GM12865 (cell line): Measurements from ENCODE around the gene FAM222B.

Experiments
- DNase-seq: peaks from one replicate; pipeline ENCODE4 v3.0.0; 2010; ENCODE audit warnings: low read depth
- H3K4me3 ChIP-seq: 2 replicates; pipeline ENCODE4 v1.5.1; 2011; ENCODE audit warnings: mild to moderate bottlenecking, low read depth, low read length, control low read depth
- TF ChIP-seq, protein P1 (sequence below): IDR thresholded peaks from 2 replicates; pipeline ENCODE4 v1.5.1; 2011; ENCODE audit warnings: low read length, control low read depth, low read depth, inconsistent platforms; ENCODE audit not compliant: insufficient read depth; ENCODE audit errors: missing control alignments

The FAM222B gene

DNA sequence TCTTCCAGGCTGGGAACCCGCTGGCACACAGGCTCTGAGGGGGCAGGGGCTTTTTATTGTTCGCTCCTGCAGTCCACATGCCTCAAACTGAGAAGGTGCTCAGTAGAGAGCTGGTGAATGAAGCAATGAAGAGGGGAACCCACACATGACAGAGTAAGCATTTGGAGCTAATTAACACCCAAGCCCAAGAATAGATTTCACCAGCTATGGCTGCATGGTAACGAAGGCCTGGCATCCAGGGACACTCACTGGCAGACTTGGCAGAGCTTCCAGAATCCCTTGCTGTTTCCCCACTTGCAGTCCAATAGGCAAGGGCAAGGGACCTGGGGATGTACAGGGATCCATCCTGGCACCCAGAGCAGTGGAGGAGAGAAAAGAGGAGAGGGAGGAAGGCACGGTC lies 42.8 kb upstream of the FAM222B start:
- TF ChIP-seq, protein P1, sequence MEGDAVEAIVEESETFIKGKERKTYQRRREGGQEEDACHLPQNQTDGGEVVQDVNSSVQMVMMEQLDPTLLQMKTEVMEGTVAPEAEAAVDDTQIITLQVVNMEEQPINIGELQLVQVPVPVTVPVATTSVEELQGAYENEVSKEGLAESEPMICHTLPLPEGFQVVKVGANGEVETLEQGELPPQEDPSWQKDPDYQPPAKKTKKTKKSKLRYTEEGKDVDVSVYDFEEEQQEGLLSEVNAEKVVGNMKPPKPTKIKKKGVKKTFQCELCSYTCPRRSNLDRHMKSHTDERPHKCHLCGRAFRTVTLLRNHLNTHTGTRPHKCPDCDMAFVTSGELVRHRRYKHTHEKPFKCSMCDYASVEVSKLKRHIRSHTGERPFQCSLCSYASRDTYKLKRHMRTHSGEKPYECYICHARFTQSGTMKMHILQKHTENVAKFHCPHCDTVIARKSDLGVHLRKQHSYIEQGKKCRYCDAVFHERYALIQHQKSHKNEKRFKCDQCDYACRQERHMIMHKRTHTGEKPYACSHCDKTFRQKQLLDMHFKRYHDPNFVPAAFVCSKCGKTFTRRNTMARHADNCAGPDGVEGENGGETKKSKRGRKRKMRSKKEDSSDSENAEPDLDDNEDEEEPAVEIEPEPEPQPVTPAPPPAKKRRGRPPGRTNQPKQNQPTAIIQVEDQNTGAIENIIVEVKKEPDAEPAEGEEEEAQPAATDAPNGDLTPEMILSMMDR, result no peak
- H3K4me3 ChIP-seq, result no peak overlapping the region
- no peak for DNase-seq

DNA sequence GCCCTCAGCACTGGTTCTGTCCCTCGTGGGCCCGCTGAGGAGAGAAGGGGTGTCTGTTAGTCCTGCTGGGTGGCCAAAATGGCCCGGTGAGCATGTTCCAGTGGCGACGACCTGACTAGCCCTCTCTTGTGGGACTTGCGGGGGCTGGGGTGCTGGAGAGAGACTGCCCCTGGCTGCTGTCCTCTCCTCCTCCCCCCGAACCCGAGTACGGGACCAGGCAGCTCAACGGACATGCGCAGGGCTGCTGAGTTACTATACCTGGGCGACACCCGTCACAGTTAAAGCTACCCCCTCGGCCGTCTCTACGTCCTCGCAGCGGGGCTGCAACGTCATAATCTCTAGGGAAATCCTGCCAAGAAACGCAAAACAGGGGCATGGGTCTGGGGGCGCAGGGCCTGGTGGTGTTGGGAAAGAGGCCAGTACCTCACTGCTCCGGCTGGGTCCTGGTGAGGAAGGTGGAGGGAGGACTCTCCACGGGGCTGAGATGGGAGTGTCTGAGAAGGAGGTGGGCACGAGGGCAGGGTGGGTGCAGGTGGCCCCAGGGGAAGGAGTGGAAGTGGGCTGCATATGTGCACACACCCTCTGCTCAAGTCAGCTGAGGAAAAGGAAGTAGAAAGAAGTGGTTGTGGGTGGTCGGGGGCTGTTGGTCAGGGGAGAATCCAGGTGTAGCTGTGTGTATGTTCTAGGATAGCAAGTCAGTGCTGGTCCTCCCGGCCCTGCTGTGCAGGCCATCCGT lies 41.5 kb upstream of the FAM222B start:
- no peak overlapping the region for H3K4me3 ChIP-seq
- TF ChIP-seq, protein P1, result no peak
- no peak for DNase-seq

DNA sequence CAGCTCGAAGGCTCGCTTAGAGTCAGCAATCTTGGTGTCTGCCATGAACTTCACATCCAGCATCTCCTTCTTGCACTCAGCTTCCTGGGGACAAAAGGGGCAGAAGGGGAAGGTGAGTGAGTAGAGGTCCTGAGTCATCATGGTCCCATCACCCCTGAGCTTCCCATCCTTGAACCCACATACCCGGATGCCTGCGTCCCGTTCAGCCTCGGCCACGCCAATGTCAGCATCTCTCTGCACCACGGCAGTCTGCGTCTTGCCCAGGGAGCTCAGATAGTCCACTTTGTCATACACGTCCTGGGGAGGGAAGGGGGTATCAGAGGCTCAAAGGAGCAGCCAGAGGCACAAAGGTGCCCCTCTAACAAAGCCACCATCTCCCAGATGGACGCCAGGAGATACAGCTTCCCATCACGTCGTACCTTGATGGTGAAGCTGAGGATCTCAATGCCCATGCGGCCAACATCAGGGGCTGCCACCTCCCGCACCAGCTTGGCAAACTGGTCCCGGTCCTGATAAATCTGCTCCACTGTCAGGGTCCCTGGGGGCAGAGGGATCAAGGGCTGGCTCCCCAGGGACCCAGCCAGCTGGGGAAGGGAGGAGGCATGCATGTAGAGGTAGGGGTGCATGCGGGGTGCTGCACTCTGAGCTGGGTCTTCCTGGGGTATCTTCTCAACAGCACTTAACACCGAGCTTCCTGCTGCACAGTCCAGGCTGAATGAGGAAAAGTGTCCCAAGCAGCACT lies 39.7 kb upstream of the FAM222B start:
- DNase-seq, result no peak
- no peak overlapping the region for H3K4me3 ChIP-seq
- TF ChIP-seq, protein P1, result no peak

DNA sequence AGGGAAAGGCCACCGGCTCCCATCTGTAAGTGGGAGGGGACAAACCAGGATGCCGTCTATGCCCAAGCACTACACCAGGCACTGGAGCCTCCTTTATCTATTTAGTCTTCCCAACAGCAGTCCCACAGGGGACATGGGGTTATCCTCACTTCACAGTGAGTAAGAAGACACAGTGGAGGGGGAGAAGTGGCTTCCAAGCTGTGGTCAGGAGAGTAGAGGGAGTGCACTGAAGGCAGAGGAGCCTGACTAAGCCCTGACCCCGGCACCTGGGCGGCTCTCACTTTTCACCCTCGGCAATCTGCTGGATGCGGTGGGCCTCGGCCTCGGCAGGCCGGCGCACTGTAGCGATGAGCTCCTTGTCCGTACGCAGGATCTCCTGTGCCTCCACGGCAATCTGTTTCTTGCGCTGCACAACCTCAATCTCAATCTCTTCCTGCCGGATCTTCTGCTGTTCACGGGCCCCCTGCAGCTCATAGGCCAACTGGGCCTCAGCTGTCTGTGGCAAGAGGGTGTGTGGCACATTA lies 39.0 kb upstream of the FAM222B start:
- H3K4me3 ChIP-seq, result no peak overlapping the region
- TF ChIP-seq, protein P1, result no peak
- no peak for DNase-seq

DNA sequence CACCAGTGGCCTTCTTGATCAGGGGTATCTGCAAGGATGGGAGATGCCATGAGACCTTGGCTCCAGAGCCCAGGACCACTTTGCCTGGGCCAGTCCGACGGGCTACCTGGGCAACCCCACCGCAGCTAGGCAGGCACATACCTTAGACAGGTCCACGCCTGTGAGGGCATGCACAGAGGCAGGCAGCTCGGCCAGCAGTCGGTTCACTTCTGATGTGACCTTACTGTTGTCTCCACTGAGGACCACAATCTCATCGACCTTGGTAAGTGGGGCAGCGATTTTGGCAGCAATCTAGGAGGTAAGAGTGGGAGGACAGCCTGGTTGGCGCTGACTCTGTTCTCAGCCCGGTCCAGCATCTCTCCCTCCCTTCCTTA lies 38.0 kb upstream of the FAM222B start:
- H3K4me3 ChIP-seq, result no peak overlapping the region
- TF ChIP-seq, protein P1, result no peak
- no peak for DNase-seq

DNA sequence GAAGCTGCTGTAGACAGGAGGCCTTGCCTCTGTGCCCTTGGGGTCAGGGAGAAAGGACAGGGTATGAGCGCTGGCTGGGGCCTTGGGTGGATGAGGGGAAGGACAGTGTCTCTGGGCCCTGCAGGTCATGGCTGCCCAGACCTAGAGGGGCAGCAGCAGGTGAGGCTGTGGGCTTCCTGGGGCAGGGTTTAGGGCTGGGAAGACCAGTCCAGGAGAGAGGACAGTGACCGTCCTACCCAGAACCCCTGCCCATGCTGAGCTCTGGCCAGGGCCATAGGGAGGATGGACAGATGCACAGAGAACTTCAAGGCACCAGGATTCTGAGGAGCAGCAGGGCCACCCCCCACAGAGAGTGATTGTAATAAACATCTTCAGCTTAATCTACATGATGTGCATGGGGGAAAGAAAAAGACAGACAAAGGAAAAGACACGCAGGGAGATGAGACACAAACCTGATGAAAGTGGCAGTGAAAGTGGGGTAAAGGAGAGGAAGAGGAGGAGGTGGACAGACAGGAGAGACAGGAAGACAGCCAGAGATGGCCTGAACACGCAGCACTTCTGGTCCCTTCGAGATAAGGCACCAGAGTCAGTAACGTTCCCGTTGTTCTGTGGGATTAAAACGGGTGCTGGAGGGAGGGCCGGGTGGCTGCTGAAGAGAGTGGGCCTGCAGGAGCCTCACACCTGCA lies 37.4 kb upstream of the FAM222B start:
- TF ChIP-seq, protein P1, result no peak
- no peak overlapping the region for H3K4me3 ChIP-seq
- DNase-seq, result no peak
